ENCODE data around the gene XYLT1. TPM values are rescaled to one million over a fixed set of nuclear protein-coding genes. Genes with fewer than 3 reads are reported as not detected.

Gene XYLT1
- total RNA-seq, 1 donor from 2014 or later, result under 0.01 TPM

DNA sequence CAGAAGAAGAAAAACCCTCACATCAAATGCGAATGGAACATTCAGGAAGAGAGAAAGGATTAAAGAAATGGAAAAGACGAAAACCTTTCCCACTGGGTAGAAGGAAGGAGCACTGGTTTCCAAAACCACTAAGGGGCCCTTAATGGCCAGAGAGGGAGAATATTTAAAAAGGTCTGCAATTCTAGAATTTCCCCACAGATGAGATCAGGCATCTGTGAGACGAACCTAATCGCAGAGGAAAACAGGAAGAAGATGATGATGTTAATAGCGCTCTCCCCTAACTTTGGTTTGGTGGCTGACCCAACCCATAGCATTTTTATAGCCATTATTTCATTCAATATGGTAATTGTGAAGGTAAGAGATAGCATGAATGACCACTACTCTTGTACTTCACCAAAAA lies 32.8 kb downstream of the XYLT1 start:
- H3K4me3 ChIP-seq (ENCODE audit: low read depth, low read length), result no peak overlapping the region
- H3K36me3 ChIP-seq (ENCODE audit: control insufficient read depth, insufficient read depth, low read length), result no peaks in the 10 kb centered on the region
- FAIRE-seq (no peak), DNase-seq (ENCODE audit: low read depth) (no peak)
- no peaks in the 10 kb centered on the region for H3K27me3 ChIP-seq (ENCODE audit: control insufficient read depth, insufficient read depth, low read length)
- TF ChIP-seq, protein P1, sequence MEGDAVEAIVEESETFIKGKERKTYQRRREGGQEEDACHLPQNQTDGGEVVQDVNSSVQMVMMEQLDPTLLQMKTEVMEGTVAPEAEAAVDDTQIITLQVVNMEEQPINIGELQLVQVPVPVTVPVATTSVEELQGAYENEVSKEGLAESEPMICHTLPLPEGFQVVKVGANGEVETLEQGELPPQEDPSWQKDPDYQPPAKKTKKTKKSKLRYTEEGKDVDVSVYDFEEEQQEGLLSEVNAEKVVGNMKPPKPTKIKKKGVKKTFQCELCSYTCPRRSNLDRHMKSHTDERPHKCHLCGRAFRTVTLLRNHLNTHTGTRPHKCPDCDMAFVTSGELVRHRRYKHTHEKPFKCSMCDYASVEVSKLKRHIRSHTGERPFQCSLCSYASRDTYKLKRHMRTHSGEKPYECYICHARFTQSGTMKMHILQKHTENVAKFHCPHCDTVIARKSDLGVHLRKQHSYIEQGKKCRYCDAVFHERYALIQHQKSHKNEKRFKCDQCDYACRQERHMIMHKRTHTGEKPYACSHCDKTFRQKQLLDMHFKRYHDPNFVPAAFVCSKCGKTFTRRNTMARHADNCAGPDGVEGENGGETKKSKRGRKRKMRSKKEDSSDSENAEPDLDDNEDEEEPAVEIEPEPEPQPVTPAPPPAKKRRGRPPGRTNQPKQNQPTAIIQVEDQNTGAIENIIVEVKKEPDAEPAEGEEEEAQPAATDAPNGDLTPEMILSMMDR (IDR thresholded peaks at IDR 0.05; ENCODE audit: insufficient read depth, low read length, severe bottlenecking), result no peak

DNA sequence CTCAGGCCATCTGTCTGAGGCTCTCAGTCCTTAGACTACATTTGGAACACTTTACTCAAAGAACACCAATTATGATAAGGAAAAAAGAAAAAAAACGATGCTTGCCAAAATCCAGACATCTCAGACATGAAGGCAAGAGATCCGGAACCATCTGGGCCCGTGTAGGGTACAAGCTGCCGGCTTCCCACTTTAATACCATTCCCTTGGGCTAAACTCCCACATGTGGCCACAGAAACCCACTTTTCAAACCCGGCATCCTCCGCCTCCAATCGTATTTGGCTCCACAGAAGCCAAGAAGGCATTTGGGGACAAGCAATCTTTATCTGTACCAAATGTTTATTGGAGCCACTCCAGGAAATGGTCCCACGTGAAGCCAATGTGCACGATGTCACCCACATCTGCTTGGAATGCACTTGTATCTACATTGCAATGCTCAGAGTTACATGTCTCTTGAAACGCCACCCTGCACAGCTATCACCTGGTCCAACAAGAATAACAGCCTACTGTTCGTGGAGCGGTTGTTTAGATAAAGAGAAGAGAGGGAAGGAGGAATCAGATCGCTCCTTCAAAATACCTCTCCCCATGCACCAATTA lies 33.5 kb downstream of the XYLT1 start:
- Histone ChIP-seq H3K27me3 (ENCODE audit: control insufficient read depth, insufficient read depth, low read length) (no peaks in the 10 kb centered on the region), H3K36me3 (ENCODE audit: control insufficient read depth, insufficient read depth, low read length) (no peaks in the 10 kb centered on the region), H3K4me3 (ENCODE audit: low read depth, low read length) (no peak overlapping the region)
- TF ChIP-seq, protein P1 (IDR thresholded peaks at IDR 0.05; ENCODE audit: insufficient read depth, low read length, severe bottlenecking), result no peak
- DNase-seq (ENCODE audit: low read depth), result no peak
- no peak for FAIRE-seq

DNA sequence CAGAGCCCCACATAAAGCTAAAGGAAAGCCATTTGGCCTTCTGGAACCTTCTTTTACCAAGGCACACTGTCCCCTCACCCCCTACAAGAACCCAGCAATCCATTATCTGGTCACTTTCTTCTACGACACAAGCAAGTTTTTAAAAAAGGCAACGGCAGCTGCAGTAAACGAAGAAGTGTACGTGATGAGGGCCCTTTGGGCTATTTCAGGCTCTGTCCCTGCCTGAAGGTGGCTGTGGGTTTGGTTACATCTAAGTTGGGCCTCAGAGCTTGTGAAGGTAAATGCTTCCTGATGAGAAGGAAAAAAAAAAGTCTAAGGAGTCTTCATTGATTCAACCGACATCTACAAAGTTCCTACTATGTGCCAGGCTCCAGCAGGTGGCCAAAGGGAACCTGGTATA lies 35.4 kb downstream of the XYLT1 start:
- no peak overlapping the region for H3K4me3 ChIP-seq (ENCODE audit: low read depth, low read length)
- FAIRE-seq (no peak), DNase-seq (ENCODE audit: low read depth) (no peak)
- H3K36me3 ChIP-seq (ENCODE audit: control insufficient read depth, insufficient read depth, low read length), result no peaks in the 10 kb centered on the region
- no peaks in the 10 kb centered on the region for H3K27me3 ChIP-seq (ENCODE audit: control insufficient read depth, insufficient read depth, low read length)
- TF ChIP-seq, protein P1 (IDR thresholded peaks at IDR 0.05; ENCODE audit: insufficient read depth, low read length, severe bottlenecking), result no peak

DNA sequence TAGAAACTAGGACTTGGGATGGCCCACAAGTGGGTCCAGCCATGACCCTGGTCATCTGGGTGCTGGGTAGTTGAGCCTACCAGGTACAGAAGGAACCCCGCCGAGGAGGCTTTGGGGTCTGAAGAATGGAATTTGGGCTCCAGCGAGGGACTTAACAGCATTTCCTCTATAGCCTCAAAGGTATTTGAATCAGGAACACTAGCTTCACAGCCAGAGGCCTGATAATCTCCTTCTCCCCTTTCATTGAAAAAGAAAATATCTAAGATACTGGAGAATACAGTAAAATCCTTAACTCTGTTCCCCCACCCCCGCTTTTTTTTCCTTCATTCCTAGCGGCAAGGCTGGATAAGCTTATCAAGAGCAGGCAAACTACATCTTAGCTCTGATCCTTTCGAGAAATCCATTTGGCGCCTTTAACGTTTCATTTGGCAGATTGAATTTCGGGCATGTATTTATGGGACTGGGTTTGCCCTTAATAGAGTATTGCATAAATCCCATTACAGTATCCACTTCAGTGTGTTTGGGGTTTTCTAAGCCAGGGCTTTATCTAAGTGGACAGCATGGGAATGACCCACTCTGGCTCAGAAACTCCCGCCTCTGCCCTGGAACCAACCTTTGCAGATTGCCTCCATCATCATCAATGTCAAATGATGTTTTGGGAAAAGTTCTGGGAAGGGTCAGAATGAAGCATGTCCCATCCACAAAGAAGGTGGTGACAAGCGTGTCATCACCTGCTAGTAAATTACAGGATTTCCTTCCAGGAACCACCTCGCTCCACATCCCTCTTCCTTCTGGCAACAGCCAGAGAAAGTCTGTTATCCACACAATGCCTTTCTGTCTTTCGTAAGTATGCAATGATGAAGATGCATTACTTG lies 36.9 kb downstream of the XYLT1 start:
- FAIRE-seq (no peak), DNase-seq (ENCODE audit: low read depth) (no peak)
- no peaks in the 10 kb centered on the region for H3K36me3 ChIP-seq (ENCODE audit: control insufficient read depth, insufficient read depth, low read length)
- TF ChIP-seq, protein P1 (IDR thresholded peaks at IDR 0.05; ENCODE audit: insufficient read depth, low read length, severe bottlenecking), result no peak
- H3K27me3 ChIP-seq (ENCODE audit: control insufficient read depth, insufficient read depth, low read length), result no peaks in the 10 kb centered on the region
- no peak overlapping the region for H3K4me3 ChIP-seq (ENCODE audit: low read depth, low read length)

DNA sequence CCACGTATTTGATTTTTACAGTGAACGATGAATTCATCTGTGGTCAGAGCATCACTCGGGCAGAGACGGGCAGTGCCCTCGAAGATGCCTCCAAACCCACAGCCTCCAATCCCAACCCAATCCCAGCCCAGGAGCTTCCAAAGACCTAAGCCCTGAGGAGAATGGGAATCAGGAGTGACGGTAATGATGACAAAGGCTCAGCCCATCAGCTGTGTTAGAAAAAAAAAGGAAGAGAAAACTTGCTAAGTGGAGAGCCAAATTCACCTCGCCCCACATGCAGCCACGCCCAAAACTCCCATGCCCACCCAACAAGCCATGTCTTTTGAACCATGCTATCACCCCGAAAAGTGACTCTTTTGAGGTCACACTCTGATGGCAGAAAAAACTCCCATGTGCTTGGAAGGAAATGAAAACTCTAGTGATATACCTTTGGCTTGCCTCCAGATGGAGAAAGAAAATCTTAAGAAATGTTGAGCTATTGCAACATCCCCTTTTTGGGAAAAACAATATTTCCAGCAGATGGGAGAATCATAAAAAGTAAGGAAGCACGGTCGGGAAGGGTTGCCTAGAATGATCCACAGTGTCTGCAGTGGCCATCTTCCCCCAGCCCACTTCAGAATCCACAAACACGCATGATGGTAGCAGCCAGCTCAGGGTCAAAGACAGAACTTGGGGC lies 37.7 kb downstream of the XYLT1 start:
- Histone ChIP-seq H3K36me3 (ENCODE audit: control insufficient read depth, insufficient read depth, low read length) (no peaks in the 10 kb centered on the region), H3K27me3 (ENCODE audit: control insufficient read depth, insufficient read depth, low read length) (no peaks in the 10 kb centered on the region), H3K4me3 (ENCODE audit: low read depth, low read length) (no peak overlapping the region)
- DNase-seq (ENCODE audit: low read depth) (no peak), FAIRE-seq (no peak)
- TF ChIP-seq, protein P1 (IDR thresholded peaks at IDR 0.05; ENCODE audit: insufficient read depth, low read length, severe bottlenecking), result no peak

Data from bronchial epithelial cell (primary cell).